ENCODE data around the gene TPMT. TPM values are rescaled to one million over a fixed set of nuclear protein-coding genes. Genes with fewer than 3 reads are reported as not detected.

The TPMT gene
- total RNA-seq, result 7.8 to 8.2 TPM (median 8.0 TPM) in 3 replicates

GRCh38 chr6:18154507-18155149 lies at the start of gene TPMT:
TPMT (minus strand) TSS chr6:18155077; CDS start chr6:18149127, 5,950 bp downstream.
- Mint-ChIP-seq H3K4me1 (peaks cover 27% of the 10 kb centered on the region), H3K27me3 (ENCODE audit: low read depth) (no peaks in the 10 kb centered on the region), H3K4me3 (peak within 1 kb of the TSS; percentile 99), H3K27ac (peak within 1 kb of the TSS; percentile 99), H3K36me3 (peaks cover under 1% of the 10 kb centered on the region), H3K9me3 (no peaks in the 10 kb centered on the region)
- TF ChIP-seq CTCF (IDR thresholded peaks at IDR 0.05; ENCODE audit: unreplicated experiment), result no peak
- DNase-seq (ENCODE audit: low spot score in 2 of 2, unreplicated experiment in 2 of 2), result no peak

- no peak for TF ChIP-seq CTCF (IDR thresholded peaks at IDR 0.05; ENCODE audit: unreplicated experiment)
- DNase-seq (ENCODE audit: low spot score in 2 of 2, unreplicated experiment in 2 of 2), result no peak
- Mint-ChIP-seq H3K27ac (no peak overlapping the region), H3K4me1 (no peaks in the 10 kb centered on the region), H3K4me3 (no peak overlapping the region), H3K36me3 (peaks cover 25% of the 10 kb centered on the region), H3K9me3 (no peaks in the 10 kb centered on the region), H3K27me3 (ENCODE audit: low read depth) (no peaks in the 10 kb centered on the region)
Observed at GRCh38 chr6:18203786-18204185, 48.9 kb upstream of the TPMT start.

- no peaks in the 10 kb centered on the region for H3K9me3 Mint-ChIP-seq
- no peak for TF ChIP-seq CTCF (IDR thresholded peaks at IDR 0.05; ENCODE audit: unreplicated experiment)
- no peak for DNase-seq (ENCODE audit: low spot score in 2 of 2, unreplicated experiment in 2 of 2)
- no peak overlapping the region for H3K4me3 Mint-ChIP-seq
- H3K27ac Mint-ChIP-seq, result no peak overlapping the region
- no peaks in the 10 kb centered on the region for H3K4me1 Mint-ChIP-seq
- H3K36me3 Mint-ChIP-seq, result peaks cover 23% of the 10 kb centered on the region
- no peaks in the 10 kb centered on the region for H3K27me3 Mint-ChIP-seq (ENCODE audit: low read depth)
Observed at GRCh38 chr6:18192026-18192425, 37.1 kb upstream of the TPMT start.

GRCh38 chr6:18189196-18189595 lies 34.3 kb upstream of the TPMT start:
- no peaks in the 10 kb centered on the region for H3K27me3 Mint-ChIP-seq (ENCODE audit: low read depth)
- peaks cover 11% of the 10 kb centered on the region for H3K36me3 Mint-ChIP-seq
- DNase-seq (ENCODE audit: low spot score in 2 of 2, unreplicated experiment in 2 of 2), result no peak
- H3K4me3 Mint-ChIP-seq, result no peak overlapping the region
- no peak for TF ChIP-seq CTCF (IDR thresholded peaks at IDR 0.05; ENCODE audit: unreplicated experiment)
- H3K4me1 Mint-ChIP-seq, result peaks cover 3% of the 10 kb centered on the region
- no peak overlapping the region for H3K27ac Mint-ChIP-seq
- no peaks in the 10 kb centered on the region for H3K9me3 Mint-ChIP-seq

GRCh38 chr6:18187701-18188100 lies 32.8 kb upstream of the TPMT start:
- H3K27me3 Mint-ChIP-seq (ENCODE audit: low read depth), result no peaks in the 10 kb centered on the region
- no peak overlapping the region for H3K4me3 Mint-ChIP-seq
- no peak for DNase-seq (ENCODE audit: low spot score in 2 of 2, unreplicated experiment in 2 of 2)
- H3K36me3 Mint-ChIP-seq, result peaks cover 17% of the 10 kb centered on the region
- no peak overlapping the region for H3K27ac Mint-ChIP-seq
- no peaks in the 10 kb centered on the region for H3K9me3 Mint-ChIP-seq
- TF ChIP-seq CTCF (IDR thresholded peaks at IDR 0.05; ENCODE audit: unreplicated experiment), result no peak
- H3K4me1 Mint-ChIP-seq, result peaks cover 3% of the 10 kb centered on the region
